Smooth muscle cell (in vitro differentiated cells): ENCODE data around the gene SYNM. TPM values are rescaled to one million over a fixed set of nuclear protein-coding genes. Genes with fewer than 3 reads are reported as not detected.

ENCODE experiments used
- DNase-seq: peaks from one replicate; lab custom pipeline; 2025; ENCODE audit not compliant: unreplicated experiment; lab: John Stamatoyannopoulos, UW
- H2AFZ ChIP-seq: fragments of 200-600 bp; sonication (generic); 2 replicates; pipeline ENCODE4 v1.6.0; 2016; ENCODE audit warnings: antibody characterized with exemption, low read depth, mild to moderate bottlenecking
- H3F3A ChIP-seq: fragments of 200-600 bp; sonication (generic); 2 replicates; pipeline ENCODE4 v1.6.0; 2017; ENCODE audit warnings: antibody characterized with exemption, low read depth
- H3K27ac ChIP-seq: fragments of 200-600 bp; sonication (generic); 2 replicates; pipeline ENCODE4 v1.5.1; 2016; ENCODE audit warnings: low read depth, mild to moderate bottlenecking
- H3K27me3 ChIP-seq: fragments of 200-600 bp; sonication (generic); 2 replicates; pipeline ENCODE4 v1.6.1; 2016; ENCODE audit warnings: low read depth, mild to moderate bottlenecking
- H3K36me3 ChIP-seq: fragments of 200-600 bp; sonication (generic); 2 replicates; pipeline ENCODE4 v1.5.1; 2016; ENCODE audit warnings: low read depth
- H3K4me1 ChIP-seq: fragments of 200-600 bp; sonication (generic); 2 replicates; pipeline ENCODE4 v1.5.1; 2016; ENCODE audit warnings: low read depth
- H3K4me2 ChIP-seq: fragments of 200-600 bp; sonication (generic); 2 replicates; pipeline ENCODE4 v1.6.0; 2016; ENCODE audit warnings: mild to moderate bottlenecking
- H3K4me3 ChIP-seq: fragments of 200-600 bp; sonication (generic); 2 replicates; pipeline ENCODE4 v1.5.1; 2016; ENCODE audit warnings: mild to moderate bottlenecking
- H3K79me2 ChIP-seq: fragments of 200-600 bp; sonication (generic); 2 replicates; pipeline ENCODE4 v1.6.0; 2016; ENCODE audit warnings: low read depth, mild to moderate bottlenecking
- H3K9ac ChIP-seq: fragments of 200-600 bp; sonication (generic); 2 replicates; pipeline ENCODE4 v1.6.0; 2016; ENCODE audit warnings: low read depth
- H3K9me3 ChIP-seq: fragments of 200-600 bp; sonication (generic); replicated peaks from 2 replicates; pipeline ENCODE4 v1.5.1; 2016; ENCODE audit warnings: low read depth
- H4K20me1 ChIP-seq: fragments of 200-600 bp; sonication (generic); 2 replicates; pipeline ENCODE4 v1.6.0; 2016; ENCODE audit warnings: low read depth
- CTCF ChIP-seq: fragments of 200-600 bp; sonication (generic); IDR thresholded peaks from 2 replicates; pipeline ENCODE4 v1.5.1; 2017; ENCODE audit warnings: borderline replicate concordance, mild to moderate bottlenecking, antibody characterized with exemption; ENCODE audit not compliant: insufficient read depth, poor library complexity, severe bottlenecking
- WGBS: methylation state at CpG from one replicate; pipeline ENCODE4 v1.1.7; 2016; ENCODE audit warnings: low lambda C conversion rate; 5-methylcytosine and 5-hydroxymethylcytosine counted together
- polyA plus RNA-seq: library from polyadenylated mRNA; unstranded; fragments of >200 nt; fragmentation: Nextera tagmentation; extraction: Ambion mirVana; gene quantifications from 2 replicates; pipeline ENCODE4 v1.2.1, GENCODE V29; 2016
- total RNA-seq: library from RNA; depleted of rRNA; stranded (reverse); fragments of >200 nt; gene quantifications from 2 replicates; pipeline ENCODE4 v1.2.3, GENCODE V29; 2014

Gene SYNM
- total and polyA plus RNA-seq, 2 experiments from 2014 or later: 1.3 to 3.0 TPM

GRCh38 chr15:99090011-99090699 is 14.7 kb upstream of the SYNM start:
- WGBS: 76% methylated on average over 3 of the region's 3 CpGs
- no peaks in the 10 kb centered on the region for H3K36me3 ChIP-seq

GRCh38 chr15:99090938-99091337 is 13.9 kb upstream of the SYNM start:
- no peak overlapping the region for H2AFZ ChIP-seq
- no peaks in the 10 kb centered on the region for H3K36me3 ChIP-seq
- H3F3A ChIP-seq: no peaks in the 10 kb centered on the region
- no peak overlapping the region for H3K27ac ChIP-seq
- no peaks in the 10 kb centered on the region for H4K20me1 ChIP-seq
- H3K9ac ChIP-seq: no peak overlapping the region
- no peak overlapping the region for H3K4me2 ChIP-seq
- no peak overlapping the region for H3K4me3 ChIP-seq
- 88% methylated on average over 1 of the region's 1 CpG for WGBS
- H3K9me3 ChIP-seq: no peaks in the 10 kb centered on the region
- TF ChIP-seq CTCF: no peak
- H3K27me3 ChIP-seq: no peaks in the 10 kb centered on the region
- H3K79me2 ChIP-seq: no peaks in the 10 kb centered on the region
- no peak for DNase-seq
- peaks cover 3% of the 10 kb centered on the region for H3K4me1 ChIP-seq

More at GRCh38 chr15:99090011-99090699, 14.7 kb upstream of the SYNM start:
- no peaks in the 10 kb centered on the region for H3K27me3 ChIP-seq
- H2AFZ ChIP-seq: no peak overlapping the region
- H3K9ac ChIP-seq: no peak overlapping the region
- no peaks in the 10 kb centered on the region for H3F3A ChIP-seq
- no peak overlapping the region for H3K4me3 ChIP-seq
- DNase-seq: no peak
- no peak for TF ChIP-seq CTCF
- no peaks in the 10 kb centered on the region for H3K4me1 ChIP-seq
- no peaks in the 10 kb centered on the region for H4K20me1 ChIP-seq
- H3K27ac ChIP-seq: no peak overlapping the region
- H3K4me2 ChIP-seq: no peak overlapping the region
- H3K79me2 ChIP-seq: no peaks in the 10 kb centered on the region
- no peaks in the 10 kb centered on the region for H3K9me3 ChIP-seq

- H3K4me1 ChIP-seq: peaks cover 3% of the 10 kb centered on the region
- TF ChIP-seq CTCF: no peak
- H3K4me2 ChIP-seq: no peak overlapping the region
- WGBS: 90% methylated on average over 13 of the region's 13 CpGs
- H3F3A ChIP-seq: no peaks in the 10 kb centered on the region
- H3K27me3 ChIP-seq: no peaks in the 10 kb centered on the region
- no peak overlapping the region for H3K9ac ChIP-seq
- no peaks in the 10 kb centered on the region for H3K79me2 ChIP-seq
- no peaks in the 10 kb centered on the region for H3K9me3 ChIP-seq
- H2AFZ ChIP-seq: no peak overlapping the region
- H3K4me3 ChIP-seq: no peak overlapping the region
- no peaks in the 10 kb centered on the region for H4K20me1 ChIP-seq
- H3K36me3 ChIP-seq: no peaks in the 10 kb centered on the region
- no peak for DNase-seq
- no peak overlapping the region for H3K27ac ChIP-seq
These were observed 12.2 kb upstream of the SYNM start for GRCh38 chr15:99092554-99093172.
